IMR-90 (cell line): ENCODE results near the gene MSN.
"Not testable (repeated sequence)": the region's sequence is repeated elsewhere in the genome, so short reads cannot be mapped to it uniquely, and the experiment has no call there.

ENCODE experiments used
- CEBPB ChIP-seq: IDR thresholded peaks from 2 replicates; pipeline ENCODE4 v1.6.1; 2012; ENCODE audit warnings: low read depth, low read length, improper control_type of control experiment
- CHD1 ChIP-seq: IDR thresholded peaks from 2 replicates; pipeline ENCODE4 v1.6.1; 2012; ENCODE audit warnings: low read depth, low read length, improper control_type of control experiment
- CTCF ChIP-seq: conservative IDR thresholded peaks from 2 replicates; pipeline ENCODE4 v1.5.1; 2012; ENCODE audit warnings: mild to moderate bottlenecking, low read depth, low read length, improper control_type of control experiment
- ELK1 ChIP-seq: fragments of 150-350 bp; IDR thresholded peaks from 2 replicates; pipeline ENCODE4 v1.6.1; 2016; ENCODE audit warnings: low read depth, mild to moderate bottlenecking, low read length, moderate library complexity, borderline replicate concordance
- MXI1 ChIP-seq: IDR thresholded peaks from 2 replicates; pipeline ENCODE4 v1.6.1; 2012; ENCODE audit warnings: low read depth, mild to moderate bottlenecking, low read length, moderate library complexity, borderline replicate concordance
- POLR2A ChIP-seq: IDR thresholded peaks from 2 replicates; pipeline ENCODE4 v1.6.1; 2012; ENCODE audit warnings: mild to moderate bottlenecking, low read depth, low read length
- RAD21 ChIP-seq: IDR thresholded peaks from 2 replicates; pipeline ENCODE4 v1.6.1; 2012; ENCODE audit warnings: low read length, improper control_type of control experiment
- SMC3 ChIP-seq: fragments of 150-350 bp; IDR thresholded peaks from 2 replicates; pipeline ENCODE4 v1.6.1; 2016; ENCODE audit warnings: low read depth, mild to moderate bottlenecking, antibody characterized with exemption, low read length, moderate library complexity
- USF2 ChIP-seq: fragments of 150-350 bp; IDR thresholded peaks from 2 replicates; pipeline ENCODE4 v1.6.1; 2017; ENCODE audit warnings: mild to moderate bottlenecking, antibody characterized with exemption, low read length, low read depth

- TF ChIP-seq CTCF, MXI1, POLR2A, CEBPB, USF2, SMC3, ELK1, RAD21, CHD1: not testable (repeated sequence)
These were observed 92.1 kb downstream of the MSN start for GRCh38 chrX:65759525-65759924.
